Endodermal cell (in vitro differentiated cells): ENCODE results near the gene STK16. TPM values are rescaled to one million over a fixed set of nuclear protein-coding genes. Genes with fewer than 3 reads are reported as not detected.

ENCODE experiments used
- DNase-seq: peaks from one replicate; pipeline ENCODE4 v3.0.0-alpha.2; 2017
- H3K27ac ChIP-seq: 2 replicates; pipeline ENCODE4 v1.5.1; 2013; ENCODE audit warnings: mild to moderate bottlenecking, low read depth, low read length, moderate library complexity
- H3K27me3 ChIP-seq: 2 replicates; pipeline ENCODE4 v1.6.1; 2013; ENCODE audit warnings: mild to moderate bottlenecking, low read length, moderate library complexity; ENCODE audit not compliant: insufficient read depth, control insufficient read depth, poor library complexity, severe bottlenecking
- H3K36me3 ChIP-seq: 2 replicates; pipeline ENCODE4 v1.7.0; 2013; ENCODE audit warnings: mild to moderate bottlenecking, low read length, moderate library complexity; ENCODE audit not compliant: control insufficient read depth, insufficient read depth
- H3K4me1 ChIP-seq: one replicate; pipeline ENCODE4 v1.7.0; 2013; ENCODE audit warnings: low read length; ENCODE audit not compliant: control insufficient read depth, insufficient read depth
- H3K4me3 ChIP-seq: 2 replicates; pipeline ENCODE4 v1.5.1; 2013; ENCODE audit warnings: mild to moderate bottlenecking, low read length, moderate library complexity
- H3K9ac ChIP-seq: 2 replicates; pipeline ENCODE4 v1.6.1; 2013; ENCODE audit warnings: mild to moderate bottlenecking, low read length, moderate library complexity; ENCODE audit not compliant: poor library complexity, severe bottlenecking; ENCODE audit errors: extremely low read depth
- H3K9me3 ChIP-seq: 2 replicates; pipeline ENCODE4 v1.6.1; 2013; ENCODE audit warnings: mild to moderate bottlenecking, low read length, moderate library complexity; ENCODE audit not compliant: control insufficient read depth
- H3K27ac Mint-ChIP-seq: 2 replicates; pipeline ENCODE4 v1.8.0; 2020; ENCODE audit warnings: mixed read lengths
- H3K27me3 Mint-ChIP-seq: 2 replicates; pipeline ENCODE4 v1.8.0; 2021; ENCODE audit warnings: mild to moderate bottlenecking, mixed read lengths; ENCODE audit not compliant: insufficient read depth
- H3K36me3 Mint-ChIP-seq: 2 replicates; pipeline ENCODE4 v1.8.0; 2020; ENCODE audit warnings: low read depth, mixed read lengths
- H3K4me1 Mint-ChIP-seq: 2 replicates; pipeline ENCODE4 v1.8.0; 2020; ENCODE audit warnings: mixed read lengths
- H3K4me3 Mint-ChIP-seq: 2 replicates; pipeline ENCODE4 v1.8.0; 2020; ENCODE audit warnings: mild to moderate bottlenecking, moderate library complexity, mixed read lengths
- H3K9me3 Mint-ChIP-seq: 2 replicates; pipeline ENCODE4 v1.8.0; 2020; ENCODE audit warnings: mild to moderate bottlenecking, mixed read lengths
- WGBS, 2 experiments: methylation state at CpG; one replicate each; pipeline versions ENCODE4 v1.1.5 to v1.1.7; 2013; ENCODE audit warnings: missing lambda C conversion rate in 2 of 2, mixed read lengths in 1 of 2; ENCODE audit not compliant: insufficient coverage in 1 of 2, insufficient read length in 1 of 2; 5-methylcytosine and 5-hydroxymethylcytosine counted together
- total RNA-seq, 2 donors: library from RNA; stranded (reverse); fragmentation: NEBNext Ultra II Directional in 1 of 2; extraction: Animal tissue kit (Norgen Biotek cat#: 25700) in 1 of 2; gene quantifications; 2 replicates in 1 of 2; 3 replicates in 1 of 2; pipeline ENCODE4 v1.2.1, GENCODE V29; 2021
- TF ChIP-seq, protein P1 (sequence below): fragments of 200-600 bp; sonication (generic); conservative IDR thresholded peaks from 2 replicates; pipeline ENCODE4 v1.5.0; 2021; ENCODE audit warnings: antibody characterized with exemption, mild to moderate bottlenecking

The STK16 gene
- total RNA-seq, 2 donors from 2014 or later: 27.3 to 37.7 TPM

DNA sequence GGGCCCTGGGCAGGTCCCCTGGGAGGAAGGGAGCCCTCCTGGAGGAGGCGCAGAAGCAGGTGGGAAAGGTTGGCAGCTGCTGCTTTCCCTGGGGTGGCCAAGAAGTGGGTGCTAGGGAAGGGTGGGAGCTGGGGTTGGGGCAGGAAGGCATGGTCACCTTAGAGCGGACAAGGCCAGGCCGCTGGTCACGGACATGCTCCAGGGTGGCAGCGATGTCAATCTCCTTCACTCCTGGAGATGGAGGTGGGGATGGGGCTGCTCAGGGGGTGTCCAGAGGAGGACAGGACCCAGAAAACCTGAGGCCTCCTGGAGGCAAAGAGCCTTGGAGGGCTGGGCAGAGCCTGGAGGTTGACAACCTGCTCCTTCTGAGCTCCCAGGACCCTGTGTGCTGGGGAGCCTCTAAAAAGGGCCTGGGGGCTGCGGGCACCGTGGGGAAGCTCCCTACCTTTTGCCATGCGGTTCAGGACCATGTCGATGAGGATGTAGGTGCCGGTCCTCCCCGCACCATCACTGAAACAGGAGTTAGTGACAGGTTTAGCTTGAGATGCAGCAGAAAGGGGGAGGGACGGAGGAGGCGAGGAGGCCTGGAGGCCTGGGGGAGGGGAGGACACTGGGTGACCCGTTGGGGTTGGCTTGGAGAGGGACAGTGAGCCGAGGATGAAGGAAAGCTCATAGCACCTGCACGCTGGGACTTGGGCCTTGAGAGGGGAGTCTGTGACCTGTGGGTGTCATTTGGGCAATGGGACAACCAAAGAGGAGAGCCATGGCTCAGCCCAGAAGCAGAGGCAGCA, 45.3 kb downstream of the STK16 start:
- Histone ChIP-seq H3K9me3 (no peaks in the 10 kb centered on the region), H3K9ac (no peak overlapping the region), H3K27ac (no peak overlapping the region), H3K4me1 (no peaks in the 10 kb centered on the region), H3K27me3 (peaks cover 4% of the 10 kb centered on the region), H3K4me3 (no peak overlapping the region), H3K36me3 (no peaks in the 10 kb centered on the region)
- 90 to 93% methylated on average over 2 to 16 of the region's 16 CpGs for WGBS, 2 experiments
- no peaks in the 10 kb centered on the region for H3K36me3 Mint-ChIP-seq
- no peak for DNase-seq
- TF ChIP-seq, protein P1, sequence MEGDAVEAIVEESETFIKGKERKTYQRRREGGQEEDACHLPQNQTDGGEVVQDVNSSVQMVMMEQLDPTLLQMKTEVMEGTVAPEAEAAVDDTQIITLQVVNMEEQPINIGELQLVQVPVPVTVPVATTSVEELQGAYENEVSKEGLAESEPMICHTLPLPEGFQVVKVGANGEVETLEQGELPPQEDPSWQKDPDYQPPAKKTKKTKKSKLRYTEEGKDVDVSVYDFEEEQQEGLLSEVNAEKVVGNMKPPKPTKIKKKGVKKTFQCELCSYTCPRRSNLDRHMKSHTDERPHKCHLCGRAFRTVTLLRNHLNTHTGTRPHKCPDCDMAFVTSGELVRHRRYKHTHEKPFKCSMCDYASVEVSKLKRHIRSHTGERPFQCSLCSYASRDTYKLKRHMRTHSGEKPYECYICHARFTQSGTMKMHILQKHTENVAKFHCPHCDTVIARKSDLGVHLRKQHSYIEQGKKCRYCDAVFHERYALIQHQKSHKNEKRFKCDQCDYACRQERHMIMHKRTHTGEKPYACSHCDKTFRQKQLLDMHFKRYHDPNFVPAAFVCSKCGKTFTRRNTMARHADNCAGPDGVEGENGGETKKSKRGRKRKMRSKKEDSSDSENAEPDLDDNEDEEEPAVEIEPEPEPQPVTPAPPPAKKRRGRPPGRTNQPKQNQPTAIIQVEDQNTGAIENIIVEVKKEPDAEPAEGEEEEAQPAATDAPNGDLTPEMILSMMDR: no peak
- no peak overlapping the region for H3K27ac Mint-ChIP-seq
- H3K9me3 Mint-ChIP-seq: no peaks in the 10 kb centered on the region
- peaks cover 25% of the 10 kb centered on the region for H3K27me3 Mint-ChIP-seq
- H3K4me3 Mint-ChIP-seq: no peak overlapping the region
- peaks cover 3% of the 10 kb centered on the region for H3K4me1 Mint-ChIP-seq

- TF ChIP-seq, protein P1: no peak
- Histone ChIP-seq H3K4me1 (no peaks in the 10 kb centered on the region), H3K27ac (no peak overlapping the region), H3K4me3 (no peak overlapping the region), H3K27me3 (peaks cover 9% of the 10 kb centered on the region), H3K9ac (no peak overlapping the region), H3K36me3 (no peaks in the 10 kb centered on the region), H3K9me3 (no peaks in the 10 kb centered on the region)
- Mint-ChIP-seq H3K27ac (no peak overlapping the region), H3K4me3 (no peak overlapping the region), H3K36me3 (no peaks in the 10 kb centered on the region), H3K4me1 (no peaks in the 10 kb centered on the region), H3K9me3 (no peaks in the 10 kb centered on the region), H3K27me3 (peaks cover 32% of the 10 kb centered on the region)
- 88 to 90% methylated on average over 2 to 7 of the region's 7 CpGs for WGBS, 2 experiments
- no peak for DNase-seq
Observed at GRCh38 chr2:219291394-219291793, 46.1 kb downstream of the STK16 start.

DNA sequence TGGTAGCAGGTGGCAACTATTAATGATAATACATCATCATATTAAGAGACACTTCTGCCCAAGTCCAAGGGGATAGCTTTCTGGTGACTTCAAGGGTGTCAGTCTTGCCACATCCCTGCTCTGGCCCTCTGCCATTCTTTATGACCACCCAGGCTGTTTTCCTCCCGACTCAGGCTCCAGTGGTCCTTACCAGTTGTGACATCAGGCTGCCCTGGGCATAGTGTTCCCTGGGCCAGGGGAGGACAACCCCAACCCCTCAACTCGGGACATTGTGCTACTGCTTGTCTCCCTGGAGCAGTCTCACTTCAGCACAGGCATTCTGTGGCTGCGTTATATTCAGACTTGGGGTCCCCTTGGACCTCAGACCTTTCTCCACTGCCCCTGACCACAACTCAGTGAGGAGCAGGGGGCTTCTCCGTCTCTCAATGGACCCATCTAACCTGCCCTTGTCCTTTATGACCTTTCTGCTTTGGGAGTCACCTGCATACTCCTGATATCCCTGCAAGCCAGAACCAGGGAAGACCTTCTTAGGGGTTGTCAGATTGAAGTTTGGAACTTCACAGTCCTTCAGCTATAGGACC, 46.7 kb downstream of the STK16 start:
- H3K4me1 Mint-ChIP-seq: no peaks in the 10 kb centered on the region

More for the DNA sequence above, 46.7 kb downstream of the STK16 start:
- Histone ChIP-seq H3K27me3 (peaks cover 9% of the 10 kb centered on the region), H3K4me3 (no peak overlapping the region), H3K9me3 (no peaks in the 10 kb centered on the region), H3K27ac (no peak overlapping the region), H3K4me1 (no peaks in the 10 kb centered on the region), H3K36me3 (no peaks in the 10 kb centered on the region), H3K9ac (no peak overlapping the region)
- H3K36me3 Mint-ChIP-seq: no peaks in the 10 kb centered on the region
- no peak overlapping the region for H3K27ac Mint-ChIP-seq
- TF ChIP-seq, protein P1: no peak
- WGBS, 2 experiments: 87 to 93% methylated on average over 3 to 4 of the region's 4 CpGs
- no peaks in the 10 kb centered on the region for H3K9me3 Mint-ChIP-seq
- peaks cover 33% of the 10 kb centered on the region for H3K27me3 Mint-ChIP-seq
- no peak overlapping the region for H3K4me3 Mint-ChIP-seq
- no peak for DNase-seq
